ENCODE results near the gene TCF15. TPM values are rescaled to one million over a fixed set of nuclear protein-coding genes. Genes with fewer than 3 reads are reported as not detected.

Gene TCF15
- total RNA-seq, 1 experiment from 2014 or later = not detected

DNA sequence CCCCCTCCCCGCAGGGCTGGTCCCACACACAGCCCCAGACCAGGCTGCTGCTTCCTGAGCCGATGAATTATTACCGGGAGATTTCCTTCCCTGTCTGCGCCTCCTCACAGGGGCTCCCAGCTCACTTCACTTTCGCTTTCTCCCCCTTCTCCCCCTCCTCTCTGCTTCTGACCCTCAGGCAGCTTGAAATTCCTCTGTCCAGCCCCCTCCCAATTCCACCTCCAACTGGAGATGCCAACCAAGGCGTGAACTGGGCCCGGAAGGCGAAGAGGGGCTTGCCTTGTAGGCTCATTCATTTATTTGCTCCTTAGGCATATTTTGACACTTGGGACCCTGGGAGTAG lies 1.7 kb upstream of the TCF15 start:
- DNase-seq (ENCODE audit: low read depth) = no peak

- no peak for DNase-seq (ENCODE audit: low read depth)
Measured at GRCh38 chr20:611047-611842, 1.1 kb upstream of the TCF15 start.

DNA sequence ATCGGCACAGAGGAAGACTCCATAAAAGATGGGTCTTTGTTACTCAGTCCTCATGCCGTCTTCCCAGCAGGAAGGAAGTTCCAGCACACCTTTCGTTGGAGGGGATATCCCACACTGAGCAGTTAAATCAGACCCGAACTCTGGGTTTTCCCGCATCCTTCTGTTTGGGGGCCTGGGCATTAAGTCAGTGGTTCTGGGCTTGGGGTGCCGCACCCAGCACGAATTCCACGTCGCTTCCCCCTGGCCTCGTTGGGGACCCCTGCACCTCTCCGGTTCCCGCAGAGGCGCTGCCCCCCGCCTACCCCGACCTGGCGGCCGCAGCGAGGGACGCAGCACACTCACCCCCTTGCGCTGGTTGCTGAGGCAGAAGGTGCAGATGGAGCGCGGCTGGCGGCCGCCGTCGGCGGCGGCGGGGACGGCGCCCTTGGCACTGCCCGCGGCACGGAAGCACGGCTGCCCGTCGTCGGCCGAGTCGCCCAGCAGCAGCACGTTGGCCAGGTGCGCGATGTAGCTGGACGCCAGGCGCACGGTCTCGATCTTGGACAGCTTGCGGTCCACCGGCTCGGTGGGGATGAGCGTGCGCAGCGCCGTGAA lies 641 bp downstream of the TCF15 start:
- no peak for DNase-seq (ENCODE audit: low read depth)

GRCh38 chr20:608970-609369 lies 1.1 kb downstream of the TCF15 start:
- no peak for DNase-seq (ENCODE audit: low read depth)

- DNase-seq (ENCODE audit: low read depth) = no peak
Measured at GRCh38 chr20:607476-607875, 2.6 kb downstream of the TCF15 start.

GRCh38 chr20:605237-605636 lies 4.9 kb downstream of the TCF15 start:
- peak; percentile 53 for DNase-seq (ENCODE audit: low read depth)

GRCh38 chr20:603116-603640 lies 6.9 kb downstream of the TCF15 start:
- DNase-seq (ENCODE audit: low read depth) = no peak

GRCh38 chr20:602111-602970 lies 7.8 kb downstream of the TCF15 start:
- no peak for DNase-seq (ENCODE audit: low read depth)

DNA sequence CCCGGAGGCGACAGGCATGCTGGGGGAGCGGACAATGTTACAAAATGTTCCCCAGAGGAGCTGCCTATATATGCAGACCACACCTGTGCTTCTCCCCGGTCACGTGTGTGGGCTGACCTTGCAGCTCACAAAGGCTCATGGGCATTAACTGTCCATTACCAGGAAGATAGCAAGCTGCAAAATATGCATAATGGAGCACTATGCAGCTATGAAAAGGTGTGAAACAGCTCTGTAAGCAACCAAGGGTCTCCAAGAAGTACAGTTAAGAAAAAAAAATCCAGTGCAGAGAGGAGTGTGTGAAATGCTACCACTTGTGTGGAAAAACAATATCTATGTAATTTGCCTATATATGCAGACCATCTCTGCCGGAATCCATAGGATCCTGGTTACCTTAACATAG lies 9.4 kb downstream of the TCF15 start:
- DNase-seq (ENCODE audit: low read depth) = no peak

DNA sequence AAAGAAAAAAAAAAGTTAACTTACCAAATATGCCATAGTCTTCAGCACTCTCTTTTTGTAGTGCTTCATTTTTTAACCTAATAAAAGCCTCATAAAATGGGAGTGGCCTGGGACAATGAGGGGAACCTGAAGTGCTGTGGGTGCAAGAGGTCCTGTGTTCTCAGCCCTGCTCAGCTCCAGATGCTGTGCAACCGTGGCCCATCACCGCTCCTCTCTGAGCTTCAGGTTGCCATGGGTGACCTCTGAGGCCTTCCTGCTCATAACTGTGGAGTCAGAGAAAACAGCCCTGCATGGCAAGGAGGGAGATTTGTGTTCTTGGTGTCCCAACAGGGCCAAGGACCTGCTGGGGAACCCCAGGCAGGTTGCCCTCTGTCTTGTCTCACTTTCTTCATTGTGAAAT lies 10.0 kb downstream of the TCF15 start:
- DNase-seq (ENCODE audit: low read depth) = no peak

DNA sequence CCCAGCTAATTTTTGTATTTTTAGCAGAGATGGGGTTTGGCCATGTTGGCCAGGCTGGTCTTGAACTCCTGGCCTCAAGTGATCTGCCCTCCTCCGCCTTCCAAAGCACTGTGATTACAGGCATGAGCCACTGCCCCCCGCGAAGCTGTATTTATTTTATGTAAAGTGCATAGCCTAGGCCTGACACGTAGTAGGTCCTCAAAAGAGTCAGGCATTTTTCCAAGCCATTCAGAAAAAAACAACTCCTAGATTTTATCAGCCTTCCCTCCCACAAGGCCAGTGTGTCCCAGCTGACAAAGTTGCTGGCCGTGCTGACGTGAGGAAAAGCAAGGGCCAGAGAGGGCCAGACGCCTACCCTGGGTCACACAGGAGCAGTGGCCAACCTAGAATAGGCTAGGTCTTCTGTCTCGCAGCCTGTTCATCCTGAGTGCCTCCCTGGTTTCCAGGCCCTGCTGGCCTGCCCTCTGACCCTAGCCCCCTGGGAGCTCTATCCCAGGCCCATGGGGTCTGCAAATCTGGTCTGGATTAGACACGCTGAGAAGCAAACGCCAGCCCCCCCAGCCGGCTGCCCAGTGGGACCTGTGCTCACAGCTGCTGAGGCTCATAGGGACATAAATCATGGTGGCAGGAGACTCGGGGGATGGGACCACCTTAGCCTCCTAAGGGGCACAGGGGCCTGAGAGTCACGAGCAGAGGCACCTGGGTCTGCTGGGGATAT lies 11.8 kb downstream of the TCF15 start:
- no peak for DNase-seq (ENCODE audit: low read depth)

DNA sequence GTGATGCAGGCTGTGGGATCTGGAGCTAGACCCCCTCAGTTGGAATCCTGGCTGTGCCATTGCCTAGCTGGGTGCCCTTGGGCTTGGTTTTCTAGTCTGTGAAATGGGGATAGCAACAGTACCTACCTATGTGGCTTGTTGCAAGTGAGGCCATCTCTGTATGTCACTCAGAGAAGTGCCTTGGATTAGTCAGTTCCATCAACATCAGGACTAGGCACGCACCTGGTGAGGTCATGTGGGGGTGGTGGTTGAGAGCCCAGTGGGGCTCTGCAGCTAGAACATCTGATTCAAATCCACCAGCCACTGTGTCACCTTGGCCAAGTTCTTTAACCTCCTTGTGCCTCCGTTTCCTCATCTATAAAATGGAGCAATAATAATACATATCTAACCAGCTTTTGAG lies 12.5 kb downstream of the TCF15 start:
- no peak for DNase-seq (ENCODE audit: low read depth)

DNA sequence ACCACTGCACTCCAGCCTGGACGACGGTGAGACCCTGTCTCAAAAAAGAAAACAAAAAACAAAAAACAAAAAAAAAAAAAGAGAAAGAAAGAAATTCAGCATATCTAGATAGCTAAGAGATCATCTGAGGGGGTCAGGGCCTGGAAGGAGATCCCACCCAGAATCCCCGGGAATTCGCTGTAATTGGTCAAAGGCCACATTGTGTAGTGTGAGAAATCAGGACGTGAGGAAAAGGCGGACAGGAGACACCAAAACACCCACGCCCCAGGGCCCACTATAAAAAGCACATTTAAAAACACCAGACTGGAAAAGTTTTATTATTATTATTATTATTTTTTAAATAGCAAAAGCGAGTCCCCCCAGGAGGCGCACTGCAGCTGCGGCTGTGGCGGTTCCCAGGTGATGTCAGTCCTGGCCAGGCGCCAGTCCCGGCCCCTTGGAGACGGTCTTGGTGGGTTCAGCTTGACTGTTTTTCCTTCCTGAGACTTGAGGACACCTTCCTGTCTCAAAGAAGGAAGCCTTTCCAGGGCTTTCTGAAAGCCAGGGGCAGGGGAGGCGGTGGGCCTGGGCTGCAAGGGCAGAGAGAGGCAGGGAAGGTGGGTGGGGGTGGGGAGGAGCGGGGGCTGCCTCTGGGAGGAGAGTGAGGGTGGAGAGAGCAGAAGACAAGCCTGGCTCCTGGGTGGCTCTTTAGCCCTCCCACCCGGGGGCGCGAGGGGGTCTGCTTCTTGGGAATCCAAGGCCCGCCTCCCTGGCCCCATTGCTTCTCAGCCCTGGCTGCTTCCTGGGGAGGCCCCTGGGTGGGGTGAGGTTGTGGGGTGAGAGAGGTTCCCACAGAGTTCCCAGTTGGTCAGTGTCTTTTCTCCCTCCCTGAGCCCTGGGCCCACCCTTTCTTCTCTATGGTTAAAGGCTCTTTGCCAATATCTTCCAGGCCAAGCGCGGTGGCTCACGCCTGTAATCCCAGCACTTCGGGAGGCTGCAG lies 14.5 kb downstream of the TCF15 start:
- no peak for DNase-seq (ENCODE audit: low read depth)

- DNase-seq (ENCODE audit: low read depth) = no peak
Measured at GRCh38 chr20:592506-592905, 17.6 kb downstream of the TCF15 start.

DNA sequence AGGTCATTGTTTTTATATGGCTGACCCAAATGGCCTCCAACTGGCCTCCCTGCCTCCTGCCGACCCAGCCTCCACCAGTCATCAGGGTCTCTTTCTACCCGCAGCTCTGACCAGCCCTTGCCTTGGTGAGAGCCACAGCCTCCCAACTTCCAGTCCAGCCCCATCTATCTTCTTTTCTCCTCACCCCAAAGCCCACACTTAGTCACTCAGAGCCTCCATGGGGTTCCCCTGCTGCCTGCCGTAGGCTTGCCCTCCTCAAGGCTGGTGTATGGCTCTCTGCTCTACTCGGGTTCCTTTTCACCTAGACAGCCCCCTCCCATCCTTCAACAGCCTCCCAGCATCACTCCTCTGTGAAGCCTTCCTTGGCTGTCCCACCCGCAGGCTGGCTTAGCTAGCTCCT lies 18.2 kb downstream of the TCF15 start:
- no peak for DNase-seq (ENCODE audit: low read depth)

DNA sequence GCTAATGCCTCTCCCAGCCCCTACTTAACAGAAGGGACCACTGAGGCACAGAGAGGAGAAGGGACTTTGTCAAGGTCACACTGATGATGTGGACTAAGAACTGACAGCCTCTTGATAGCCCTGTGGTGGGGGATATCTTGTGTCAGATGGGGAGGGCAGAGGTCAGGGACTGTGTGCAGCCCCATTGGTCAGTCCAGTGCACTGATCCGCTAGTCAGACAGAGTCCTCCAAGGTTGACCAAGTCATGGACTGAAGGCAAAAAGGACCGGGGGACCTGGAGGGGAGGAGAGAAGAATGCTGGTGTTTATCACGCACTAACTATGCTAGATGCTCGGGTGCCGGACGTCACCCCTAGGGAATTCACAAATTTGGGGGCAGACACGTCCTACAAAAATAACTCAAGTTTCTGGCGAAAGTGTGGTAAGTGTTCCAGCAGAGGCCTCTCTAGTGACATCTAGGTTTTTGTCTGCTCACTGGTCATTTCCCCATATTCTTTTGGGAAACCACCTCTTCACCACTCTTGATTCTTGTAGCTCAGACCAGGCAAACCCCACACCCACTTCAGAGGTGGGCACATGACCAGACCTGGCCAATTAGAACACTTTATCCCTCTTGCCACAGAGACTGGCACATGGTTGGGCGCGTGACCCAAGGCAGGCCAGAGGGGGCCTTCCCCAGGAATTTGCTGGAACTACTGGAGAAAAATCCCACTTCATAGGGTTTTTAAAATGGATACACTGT lies 21.0 kb downstream of the TCF15 start:
- peak; percentile 35 for DNase-seq (ENCODE audit: low read depth)

GRCh38 chr20:588476-588875 lies 21.6 kb downstream of the TCF15 start:
- no peak for DNase-seq (ENCODE audit: low read depth)

DNA sequence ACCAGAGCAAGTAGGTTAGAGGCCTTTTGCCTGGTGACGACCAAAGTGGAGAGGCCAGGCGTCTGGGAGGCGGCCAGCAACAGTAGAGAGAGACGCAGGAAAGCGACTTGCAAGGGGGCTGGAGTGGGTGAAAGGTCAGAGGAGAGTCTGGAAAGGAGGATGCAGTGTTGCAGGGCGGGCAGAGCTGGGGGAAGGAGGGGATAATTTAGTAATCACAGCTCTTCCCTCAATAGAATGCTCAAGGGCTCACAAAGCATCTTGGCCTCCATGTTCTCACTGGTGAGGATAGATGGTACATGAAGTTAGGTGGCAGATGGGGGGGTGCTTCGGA lies 25.2 kb downstream of the TCF15 start:
- no peak for DNase-seq (ENCODE audit: low read depth)

- peak; percentile 53 for DNase-seq (ENCODE audit: low read depth)
Measured at GRCh38 chr20:584161-584970, 25.7 kb downstream of the TCF15 start.
